ENCODE measurements around the gene HEMGN.

GRCh38 chr9:97975376-97975775 lies 37.4 kb upstream of the HEMGN start:
- TF ChIP-seq CTCF (IDR thresholded peaks at IDR 0.05; ENCODE audit: insufficient read depth, low read length, poor library complexity, severe bottlenecking) (no peak), EZH2phosphoT487 (conservative IDR thresholded peaks at IDR 0.05; ENCODE audit: low read length) (no peak)

Data from SU-DHL-6 (cell line).